HG03060 (cell line): ENCODE data around the gene KCNJ15.

ENCODE experiments used
- ATAC-seq: cut with Tn5 transposase; IDR thresholded peaks from one replicate; pipeline ENCODE4 v1.9.1; 2021; ENCODE audit warnings: low read depth, moderate number of reproducible peaks; ENCODE audit not compliant: unreplicated experiment

The KCNJ15 gene

GRCh38 chr21:38294609-38295008 lies 37.8 kb downstream of the KCNJ15 start:
- no peak for ATAC-seq

DNA sequence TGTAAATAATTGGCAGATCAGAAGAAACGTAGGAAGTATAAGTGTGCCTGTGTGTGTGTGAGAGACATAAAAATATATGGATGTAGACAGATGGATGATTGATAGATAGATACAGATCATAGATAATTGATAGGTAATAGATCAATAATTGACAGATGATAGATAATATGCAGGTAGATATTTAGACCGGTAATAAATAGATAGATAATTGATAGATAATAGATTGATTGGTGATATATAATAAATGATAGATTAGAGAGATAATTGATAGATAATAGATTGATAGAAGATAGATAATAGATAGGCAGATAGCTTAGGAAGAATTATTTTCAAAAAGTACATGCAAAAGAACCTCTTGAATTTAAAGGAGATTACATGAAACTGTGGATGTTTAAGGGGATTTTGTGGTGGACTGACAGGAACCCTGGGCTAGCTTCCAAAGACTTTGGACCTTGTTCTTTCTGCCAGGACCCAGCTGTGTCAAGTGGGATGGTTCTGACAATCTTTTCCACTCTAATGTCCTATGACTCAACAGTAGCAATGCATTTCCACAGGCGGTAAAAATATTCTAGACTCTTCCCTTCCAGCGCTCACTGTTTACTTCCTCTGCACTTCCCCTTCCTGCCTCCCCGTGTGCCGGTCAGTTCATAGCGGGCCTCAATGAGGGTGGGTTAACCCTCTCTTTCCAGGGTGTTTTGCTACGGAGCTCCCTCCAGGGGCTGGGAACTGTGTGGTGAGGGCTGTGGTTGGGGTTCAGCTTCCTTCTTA lies 39.4 kb downstream of the KCNJ15 start:
- ATAC-seq: no peak

- ATAC-seq: no peak
These were observed 40.4 kb downstream of the KCNJ15 start for GRCh38 chr21:38297194-38297631.

GRCh38 chr21:38297871-38298270 lies 41.1 kb downstream of the KCNJ15 start:
- no peak for ATAC-seq

- no peak for ATAC-seq
These were observed 42.0 kb downstream of the KCNJ15 start for GRCh38 chr21:38298832-38299231.

GRCh38 chr21:38299671-38300070 lies 42.9 kb downstream of the KCNJ15 start:
- ATAC-seq: no peak

DNA sequence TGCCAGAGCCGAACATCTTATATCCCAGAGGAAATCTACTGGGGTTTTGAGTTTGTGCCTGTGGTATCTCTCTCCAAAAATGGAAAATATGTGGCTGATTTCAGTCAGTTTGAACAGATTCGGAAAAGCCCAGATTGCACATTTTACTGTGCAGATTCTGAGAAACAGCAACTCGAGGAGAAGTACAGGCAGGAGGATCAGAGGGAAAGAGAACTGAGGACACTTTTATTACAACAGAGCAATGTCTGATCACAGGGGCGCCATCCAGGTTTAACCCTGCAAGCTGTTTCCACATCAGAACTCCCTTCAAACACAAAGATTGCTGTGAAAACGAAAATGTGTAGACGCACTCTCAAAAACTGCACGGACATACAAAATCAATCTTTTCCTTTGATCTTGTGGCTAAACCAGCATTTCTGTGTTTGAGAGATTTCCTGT lies 43.4 kb downstream of the KCNJ15 start:
- ATAC-seq: no peak

DNA sequence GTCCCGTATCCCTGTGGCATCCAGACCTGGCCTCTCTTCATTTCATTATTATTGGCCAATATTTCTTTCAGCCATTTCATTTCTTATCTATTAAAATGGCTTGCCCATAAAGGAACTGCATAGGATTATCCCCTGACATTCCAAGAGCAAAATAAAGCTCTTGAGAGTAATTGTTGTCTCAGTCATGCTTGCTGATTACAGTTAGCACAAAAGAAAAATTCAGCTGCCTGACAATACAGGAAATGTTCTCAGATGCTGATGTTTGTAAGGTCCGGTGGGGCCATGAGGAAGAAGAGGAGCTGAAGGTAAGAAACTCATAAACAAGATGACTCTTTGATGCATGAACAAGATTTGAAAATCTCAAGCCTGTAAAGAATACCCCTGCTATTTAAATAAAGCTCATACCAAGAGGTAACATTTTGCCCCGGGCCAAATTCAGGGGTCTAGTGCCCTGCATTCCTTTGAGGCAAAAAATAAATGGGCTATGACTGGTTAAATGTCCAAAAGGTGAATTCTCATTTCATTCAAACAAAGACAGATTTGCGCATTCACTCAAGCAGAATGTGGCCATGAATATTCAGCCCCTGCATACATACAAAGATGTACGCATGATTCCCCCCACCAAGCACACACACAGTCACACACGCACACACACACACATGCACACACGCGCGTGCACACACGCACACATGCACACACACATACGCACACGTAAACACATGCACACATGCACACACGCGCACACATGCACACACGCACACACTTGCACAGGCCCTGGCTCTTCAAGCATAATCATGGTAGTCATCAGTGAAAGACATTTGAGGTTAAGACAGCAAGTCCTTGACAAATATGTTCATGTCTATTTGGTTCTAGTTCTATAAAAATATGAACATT lies 44.8 kb downstream of the KCNJ15 start:
- no peak for ATAC-seq

- no peak for ATAC-seq
These were observed 46.5 kb downstream of the KCNJ15 start for GRCh38 chr21:38303300-38303699.

- ATAC-seq: no peak
These were observed 49.8 kb downstream of the KCNJ15 start for GRCh38 chr21:38306433-38307141.

DNA sequence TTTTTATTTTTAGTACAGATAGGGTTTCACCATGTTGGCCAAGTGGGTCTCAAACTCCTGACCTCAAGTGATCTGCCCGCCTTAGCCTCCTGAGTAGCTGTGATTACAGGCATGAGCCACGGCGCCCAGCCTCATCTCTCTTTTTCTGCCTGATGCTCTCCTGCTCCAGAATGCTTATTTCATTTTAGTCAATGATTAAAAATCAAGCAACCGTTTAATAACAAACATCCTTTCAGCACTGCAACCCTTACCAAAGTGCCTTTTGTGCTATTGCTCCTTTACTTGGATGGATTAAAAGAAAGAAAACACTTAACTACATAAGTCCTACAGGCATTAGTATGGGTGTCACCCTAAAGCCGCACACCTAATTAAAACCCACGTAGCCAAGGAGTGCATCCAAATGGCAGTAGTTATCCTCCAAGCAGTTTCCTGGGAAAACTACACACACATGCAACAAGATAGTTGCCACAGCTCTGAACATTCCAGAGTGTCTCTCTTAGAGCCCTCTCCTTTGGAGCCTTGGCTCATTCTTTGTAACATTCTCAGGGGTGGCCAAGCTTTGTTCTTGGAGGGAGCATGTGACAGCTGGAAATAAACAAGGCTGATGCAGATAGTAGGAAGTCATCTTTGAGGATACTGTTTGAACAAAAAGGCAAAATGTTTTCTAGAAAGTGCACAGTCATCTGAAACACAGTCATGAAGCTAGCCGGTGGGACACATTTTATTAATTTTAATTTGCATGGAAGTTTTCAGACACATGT lies 51.2 kb downstream of the KCNJ15 start:
- ATAC-seq: no peak

DNA sequence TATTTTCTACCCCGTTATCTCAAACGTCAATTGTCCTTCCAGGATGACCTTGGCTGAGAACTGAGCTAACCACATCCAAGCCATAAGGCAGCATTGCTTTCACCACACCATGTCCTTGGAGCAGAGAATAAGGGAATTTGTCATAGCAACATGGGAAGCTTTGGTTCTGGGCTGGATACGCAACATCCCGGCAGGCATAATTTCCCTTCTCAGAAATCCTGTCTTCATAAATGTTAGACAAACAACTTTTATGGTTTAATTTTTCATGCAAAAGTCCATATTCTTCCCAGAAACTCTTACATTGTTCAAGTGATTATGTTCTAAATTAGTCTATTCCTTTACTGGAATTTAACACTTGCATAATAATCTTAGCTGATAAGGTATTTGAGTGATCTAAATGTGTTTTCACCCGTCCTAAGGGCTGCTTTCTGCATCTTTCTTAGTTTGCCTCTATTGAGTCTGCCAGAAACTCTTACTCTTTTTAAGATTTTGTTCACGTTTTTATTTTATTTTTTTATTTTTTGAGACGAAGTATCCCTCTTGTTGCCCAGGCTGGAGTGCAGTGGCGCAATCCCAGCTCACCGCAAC lies 51.8 kb downstream of the KCNJ15 start:
- no peak for ATAC-seq

DNA sequence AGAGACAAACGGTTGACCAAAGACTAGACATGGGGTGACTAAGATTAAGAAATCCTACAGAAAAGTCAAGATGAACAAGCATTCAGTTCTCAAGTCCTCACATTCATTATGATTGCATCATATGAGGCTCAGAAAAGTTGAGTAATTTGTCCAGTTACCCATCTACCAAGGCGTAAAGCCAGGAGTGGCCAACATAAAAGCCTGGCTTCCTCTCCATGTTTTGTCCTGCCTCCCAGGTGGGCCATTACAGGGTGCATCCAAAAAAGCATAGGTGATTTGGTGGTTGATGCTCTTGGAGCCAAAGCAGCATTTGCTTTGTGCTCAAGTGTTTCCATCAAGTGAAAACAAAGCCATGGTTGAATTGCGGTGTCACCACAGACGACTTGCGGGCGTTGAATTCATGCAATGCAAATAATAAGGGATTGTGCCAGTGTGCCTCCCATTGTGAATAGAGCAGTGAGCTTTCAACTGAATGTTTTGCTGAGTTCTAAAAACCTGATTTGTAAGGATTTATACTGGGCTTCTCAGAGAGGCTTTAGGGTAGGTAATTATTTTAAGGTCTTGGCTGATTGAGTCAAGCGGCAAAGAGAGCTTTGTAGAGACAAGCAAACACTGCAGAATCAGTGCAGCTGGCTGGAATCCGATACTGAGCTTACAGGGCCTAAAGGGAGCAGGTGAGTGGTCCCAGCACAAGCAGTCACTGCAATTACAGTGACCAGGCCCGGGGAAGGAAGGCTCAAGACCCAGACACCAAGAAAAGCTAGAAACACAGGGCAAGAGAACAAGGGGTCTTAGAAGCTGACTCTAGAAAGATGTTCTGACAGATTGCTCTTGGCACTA lies 54.1 kb downstream of the KCNJ15 start:
- no peak for ATAC-seq

GRCh38 chr21:38311765-38312164 lies 55.0 kb downstream of the KCNJ15 start:
- ATAC-seq: no peak

DNA sequence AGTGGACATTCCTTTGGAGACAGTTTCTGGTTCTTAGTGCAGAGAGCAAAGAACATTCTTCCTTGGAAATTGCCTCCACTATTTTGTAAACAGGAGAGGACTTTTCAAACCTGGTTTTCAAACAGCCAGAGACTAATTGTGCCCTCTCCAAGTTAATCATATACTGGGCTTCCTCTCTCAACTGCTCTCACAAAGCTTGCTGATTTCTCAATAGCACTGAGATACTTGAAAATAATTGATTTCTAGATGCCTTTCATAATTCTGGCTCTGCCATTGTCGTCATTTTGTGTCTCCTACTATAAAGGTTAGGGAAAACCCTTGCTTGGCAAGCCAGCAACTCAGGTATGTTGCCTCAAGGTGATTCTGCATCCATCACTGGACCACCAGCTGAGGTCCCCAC lies 56.0 kb downstream of the KCNJ15 start:
- ATAC-seq: no peak

GRCh38 chr21:38314558-38314957 lies 57.8 kb downstream of the KCNJ15 start:
- ATAC-seq: no peak

- no peak for ATAC-seq
These were observed 58.3 kb downstream of the KCNJ15 start for GRCh38 chr21:38315122-38315521.

GRCh38 chr21:38319781-38320180 lies 63.0 kb downstream of the KCNJ15 start:
- ATAC-seq: no peak

GRCh38 chr21:38321568-38321967 lies 64.8 kb downstream of the KCNJ15 start:
- no peak for ATAC-seq
